Tibial nerve (tissue), 4 donors: ENCODE data around the gene FCN3. TPM values are rescaled to one million over a fixed set of nuclear protein-coding genes. Genes with fewer than 3 reads are reported as not detected.

Source experiments
- DNase-seq, 2 donors: peaks; one replicate each; pipeline ENCODE4 v3.0.0-alpha.2; 2019; ENCODE audit warnings: low spot score in 2 of 2
- H3K27ac ChIP-seq, 4 donors: fragments of 200-600 bp; sonication (generic) in 3 of 4; one replicate each; pipeline ENCODE4 v1.5.1; 2017 to 2019; ENCODE audit warnings: mild to moderate bottlenecking in 1 of 4
- H3K27me3 ChIP-seq, 2 donors: fragments of 200-600 bp; sonication (generic) in 1 of 2; one replicate each; pipeline versions ENCODE4 v1.5.1 to v1.6.0; 2017 to 2019
- H3K36me3 ChIP-seq, 3 donors: fragments of 200-600 bp; sonication (generic); one replicate each; pipeline ENCODE4 v1.5.1; 2018 to 2019
- H3K4me1 ChIP-seq, 4 donors: fragments of 200-600 bp; sonication (generic) in 3 of 4; one replicate each; pipeline ENCODE4 v1.5.1; 2017 to 2019
- H3K4me3 ChIP-seq, 4 donors: fragments of 200-600 bp; sonication (generic) in 3 of 4; one replicate each; pipeline ENCODE4 v1.5.1; 2017 to 2019; ENCODE audit warnings: mild to moderate bottlenecking in 1 of 4, moderate library complexity in 1 of 4
- H3K9me3 ChIP-seq, 4 donors: fragments of 200-600 bp; sonication (generic) in 3 of 4; one replicate each; pipeline ENCODE4 v1.5.1; 2017 to 2019
- CTCF ChIP-seq, 5 experiments: fragments of 200-600 bp in 3 of 5; fragments of 450-650 bp in 2 of 5; sonication (generic) in 3 of 5; IDR thresholded peaks; one replicate each; pipeline ENCODE4 v1.5.1; 2016 to 2019; ENCODE audit warnings: antibody characterized with exemption in 5 of 5, mild to moderate bottlenecking in 3 of 5, moderate library complexity in 2 of 5
- EP300 ChIP-seq, 2 donors: sonication (generic); formaldehyde crosslinking; IDR thresholded peaks; one replicate each; pipeline ENCODE4 v1.6.1; 2017; ENCODE audit warnings: antibody characterized with exemption in 2 of 2, mild to moderate bottlenecking in 1 of 2
- POLR2A ChIP-seq, 2 donors: fragments of 450-650 bp; IDR thresholded peaks; one replicate each; pipeline ENCODE4 v1.6.1; 2017; ENCODE audit warnings: antibody characterized with exemption in 2 of 2, mild to moderate bottlenecking in 2 of 2, moderate library complexity in 2 of 2
- WGBS, 2 donors: methylation state at CpG; one replicate each; pipeline ENCODE4 v1.1.5; 2018; 5-methylcytosine and 5-hydroxymethylcytosine counted together
- total RNA-seq, 4 donors: library from RNA; depleted of rRNA; stranded (reverse); fragments of >200 nt; gene quantifications; one replicate each; pipeline ENCODE4 v1.1.0, GENCODE V29; 2016

Gene FCN3
- total RNA-seq, 4 donors from 2014 or later = 2.5 to 8.7 (median 3.7) TPM; not detected in 1

- Histone ChIP-seq H3K27ac (no peak overlapping the region), H3K9me3 (no peaks in the 10 kb centered on the region), H3K36me3 (no peaks in the 10 kb centered on the region), H3K4me3 (no peak overlapping the region), H3K27me3 (no peaks in the 10 kb centered on the region), H3K4me1 (peaks cover 0 to 60% (median 15%) of the 10 kb centered on the region in 4 donors)
- no peak for DNase-seq
- WGBS, 2 donors = 76 to 79% methylated on average over 3 of the region's 3 CpGs
- TF ChIP-seq EP300 (IDR thresholded peaks at IDR 0.05) = no peak
- TF ChIP-seq CTCF (IDR thresholded peaks at IDR 0.05) = no peak
- TF ChIP-seq POLR2A (IDR thresholded peaks at IDR 0.05) = no peak
These were observed 22.5 kb upstream of the FCN3 start for GRCh38 chr1:27397110-27397509.

- 5 to 9% methylated on average over 10 of the region's 10 CpGs for WGBS, 2 donors
- Histone ChIP-seq H3K27me3 (no peaks in the 10 kb centered on the region), H3K4me3 (no peak overlapping the region), H3K9me3 (no peaks in the 10 kb centered on the region), H3K4me1 (peaks cover 0 to 57% (median 21%) of the 10 kb centered on the region in 4 donors), H3K27ac (no peak overlapping the region), H3K36me3 (no peaks in the 10 kb centered on the region)
- TF ChIP-seq CTCF (IDR thresholded peaks at IDR 0.05) (peak; percentile 91 to 98 (median 96)), POLR2A (IDR thresholded peaks at IDR 0.05) (no peak)
- DNase-seq = peak; percentile 67 to 77
These were observed 21.0 kb upstream of the FCN3 start for GRCh38 chr1:27395441-27396195.

GRCh38 chr1:27394925-27395324, 20.3 kb upstream of the FCN3 start:
- no peaks in the 10 kb centered on the region for H3K36me3 ChIP-seq
- TF ChIP-seq EP300 (IDR thresholded peaks at IDR 0.05) (no peak), CTCF (IDR thresholded peaks at IDR 0.05) (no peak), POLR2A (IDR thresholded peaks at IDR 0.05) (no peak)
- no peaks in the 10 kb centered on the region for H3K9me3 ChIP-seq
- no peak overlapping the region for H3K27ac ChIP-seq
- DNase-seq = no peak
- no peak overlapping the region for H3K4me3 ChIP-seq
- peaks cover 0 to 51% (median 21%) of the 10 kb centered on the region in 4 donors for H3K4me1 ChIP-seq
- 53 to 74% methylated on average over 1 of the region's 1 CpG for WGBS, 2 donors
- no peaks in the 10 kb centered on the region for H3K27me3 ChIP-seq

DNA sequence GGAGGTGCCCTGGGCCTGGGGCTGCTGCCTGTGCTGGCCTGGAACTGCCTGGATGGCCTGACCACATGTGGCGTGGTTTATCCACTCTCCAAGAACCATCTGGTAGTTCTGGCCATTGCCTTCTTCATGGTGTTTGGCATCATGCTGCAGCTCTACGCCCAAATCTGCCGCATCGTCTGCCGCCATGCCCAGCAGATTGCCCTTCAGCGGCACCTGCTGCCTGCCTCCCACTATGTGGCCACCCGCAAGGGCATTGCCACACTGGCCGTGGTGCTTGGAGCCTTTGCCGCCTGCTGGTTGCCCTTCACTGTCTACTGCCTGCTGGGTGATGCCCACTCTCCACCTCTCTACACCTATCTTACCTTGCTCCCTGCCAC, 19.6 kb upstream of the FCN3 start:
- Histone ChIP-seq H3K27me3 (no peaks in the 10 kb centered on the region), H3K27ac (no peak overlapping the region), H3K4me1 (peaks cover 0 to 44% (median 18%) of the 10 kb centered on the region in 4 donors), H3K4me3 (no peak overlapping the region), H3K36me3 (no peaks in the 10 kb centered on the region), H3K9me3 (no peaks in the 10 kb centered on the region)
- TF ChIP-seq EP300 (IDR thresholded peaks at IDR 0.05) (no peak), POLR2A (IDR thresholded peaks at IDR 0.05) (no peak), CTCF (IDR thresholded peaks at IDR 0.05) (no peak)
- DNase-seq = no peak
- 96% methylated on average over 9 of the region's 9 CpGs for WGBS, 2 donors

DNA sequence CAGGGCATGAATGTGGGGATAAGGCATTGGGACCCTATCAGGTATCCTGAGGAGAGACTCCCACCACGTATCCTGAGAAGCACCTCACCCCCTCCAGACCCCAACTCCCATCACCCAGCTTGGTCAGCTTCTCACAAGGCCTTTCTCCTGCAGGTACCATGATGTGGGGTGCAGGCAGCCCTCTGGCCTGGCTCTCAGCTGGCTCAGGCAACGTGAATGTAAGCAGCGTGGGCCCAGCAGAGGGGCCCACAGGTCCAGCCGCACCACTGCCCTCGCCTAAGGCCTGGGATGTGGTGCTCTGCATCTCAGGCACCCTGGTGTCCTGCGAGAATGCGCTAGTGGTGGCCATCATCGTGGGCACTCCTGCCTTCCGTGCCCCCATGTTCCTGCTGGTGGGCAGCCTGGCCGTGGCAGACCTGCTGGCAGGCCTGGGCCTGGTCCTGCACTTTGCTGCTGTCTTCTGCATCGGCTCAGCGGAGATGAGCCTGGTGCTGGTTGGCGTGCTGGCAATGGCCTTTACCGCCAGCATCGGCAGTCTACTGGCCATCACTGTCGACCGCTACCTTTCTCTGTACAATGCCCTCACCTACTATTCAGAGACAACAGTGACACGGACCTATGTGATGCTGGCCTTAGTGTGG, 19.1 kb upstream of the FCN3 start:
- H3K27ac ChIP-seq = no peak overlapping the region
- DNase-seq = no peak
- peaks cover 0 to 39% (median 16%) of the 10 kb centered on the region in 4 donors for H3K4me1 ChIP-seq
- WGBS, 2 donors = 96 to 99% methylated on average over 10 to 11 of the region's 18 CpGs
- TF ChIP-seq CTCF (IDR thresholded peaks at IDR 0.05) (no peak), EP300 (IDR thresholded peaks at IDR 0.05) (no peak), POLR2A (IDR thresholded peaks at IDR 0.05) (no peak)
- H3K36me3 ChIP-seq = no peaks in the 10 kb centered on the region
- no peaks in the 10 kb centered on the region for H3K9me3 ChIP-seq
- no peak overlapping the region for H3K4me3 ChIP-seq
- no peaks in the 10 kb centered on the region for H3K27me3 ChIP-seq
